Measurements from ENCODE around the gene SLC51A.

- TF ChIP-seq CTCF (IDR thresholded peaks at IDR 0.05): no peak
- TF ChIP-seq POLR2A (IDR thresholded peaks at IDR 0.05): no peak
Observed at GRCh38 chr3:196241704-196242103, 25.4 kb downstream of the SLC51A start.

Data from gastroesophageal sphincter (tissue), 3 donors.